ENCODE data around the gene CNOT3.
A peak's percentile ranks its signal among the peaks of the same experiment; 100 is the strongest.

CNOT3 gene

GRCh38 chr19:54133312-54133956 lies 4.1 kb upstream of the CNOT3 start:
- POLR2A ChIA-PET: no interaction called here
- Histone ChIP-seq H3K27ac (ENCODE audit: extremely low read depth, low read depth, low read length) (peak overlapping the region; percentile 22; the same call in 1 of the 2 replicates), H3K4me1 (ENCODE audit: control insufficient read depth, insufficient read depth, low read length) (peaks cover 7% of the 10 kb centered on the region), H3K9me3 (ENCODE audit: control insufficient read depth, insufficient read depth, low read depth, low read length) (peaks cover 2% of the 10 kb centered on the region), H3K36me3 (ENCODE audit: control insufficient read depth in 2 of 2, insufficient read depth in 1 of 2, low read length in 2 of 2) (peaks cover 13 to 31% of the 10 kb centered on the region in 2 experiments), H3K4me3 (ENCODE audit: low read depth, low read length) (no peak overlapping the region)
- CTCF ChIA-PET: no interaction called here
- TF ChIP-seq GFI1B (tag by site-specific recombination; IDR thresholded peaks at IDR 0.05) (no peak), ZFP69B (tag by site-specific recombination; IDR thresholded peaks at IDR 0.05) (no peak), ZIC2 (tag by site-specific recombination; IDR thresholded peaks at IDR 0.05) (no peak), ZNF596 (tag by site-specific recombination; IDR thresholded peaks at IDR 0.05) (0 out of 2 replicates have a peak, but pooled peaks have one; percentile 37), ZNF600 (tag by site-specific recombination; IDR thresholded peaks at IDR 0.05) (0 out of 2 replicates have a peak, but pooled peaks have one; percentile 20)
- TF ChIP-seq, protein P1, sequence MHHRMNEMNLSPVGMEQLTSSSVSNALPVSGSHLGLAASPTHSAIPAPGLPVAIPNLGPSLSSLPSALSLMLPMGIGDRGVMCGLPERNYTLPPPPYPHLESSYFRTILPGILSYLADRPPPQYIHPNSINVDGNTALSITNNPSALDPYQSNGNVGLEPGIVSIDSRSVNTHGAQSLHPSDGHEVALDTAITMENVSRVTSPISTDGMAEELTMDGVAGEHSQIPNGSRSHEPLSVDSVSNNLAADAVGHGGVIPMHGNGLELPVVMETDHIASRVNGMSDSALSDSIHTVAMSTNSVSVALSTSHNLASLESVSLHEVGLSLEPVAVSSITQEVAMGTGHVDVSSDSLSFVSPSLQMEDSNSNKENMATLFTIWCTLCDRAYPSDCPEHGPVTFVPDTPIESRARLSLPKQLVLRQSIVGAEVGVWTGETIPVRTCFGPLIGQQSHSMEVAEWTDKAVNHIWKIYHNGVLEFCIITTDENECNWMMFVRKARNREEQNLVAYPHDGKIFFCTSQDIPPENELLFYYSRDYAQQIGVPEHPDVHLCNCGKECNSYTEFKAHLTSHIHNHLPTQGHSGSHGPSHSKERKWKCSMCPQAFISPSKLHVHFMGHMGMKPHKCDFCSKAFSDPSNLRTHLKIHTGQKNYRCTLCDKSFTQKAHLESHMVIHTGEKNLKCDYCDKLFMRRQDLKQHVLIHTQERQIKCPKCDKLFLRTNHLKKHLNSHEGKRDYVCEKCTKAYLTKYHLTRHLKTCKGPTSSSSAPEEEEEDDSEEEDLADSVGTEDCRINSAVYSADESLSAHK (tag by site-specific recombination; IDR thresholded peaks at IDR 0.05): peak; percentile 96

- peaks cover 2% of the 10 kb centered on the region for H3K9me3 ChIP-seq (ENCODE audit: control insufficient read depth, insufficient read depth, low read depth, low read length)
- H3K4me3 ChIP-seq (ENCODE audit: low read depth, low read length): no peak overlapping the region
- CTCF ChIA-PET: no interaction called here
- H3K36me3 ChIP-seq (ENCODE audit: control insufficient read depth in 2 of 2, insufficient read depth in 1 of 2, low read length in 2 of 2): peaks cover 13 to 30% of the 10 kb centered on the region in 2 experiments
- H3K4me1 ChIP-seq (ENCODE audit: control insufficient read depth, insufficient read depth, low read length): peaks cover 11% of the 10 kb centered on the region
- POLR2A ChIA-PET: interaction anchor here (0.6 kb wide), 1 partner anchor 9 kb away, joined by 4 read pairs; no protein-coding TSS in a partner anchor
- H3K27ac ChIP-seq (ENCODE audit: extremely low read depth, low read depth, low read length): peak overlapping the region; percentile 22; the same call in 1 of the 2 replicates
- TF ChIP-seq SP3 (tag by site-specific recombination; IDR thresholded peaks at IDR 0.05) (peak; percentile 9; the same call in 1 of the 2 replicates), ZNF202 (tag by site-specific recombination; IDR thresholded peaks at IDR 0.05; ENCODE audit: borderline replicate concordance) (no peak), ZNF169 (tag by site-specific recombination; IDR thresholded peaks at IDR 0.05) (peak; percentile 91; the same call in 1 of the 2 replicates)
Observed at GRCh38 chr19:54133957-54134590, 3.5 kb upstream of the CNOT3 start.

DNA sequence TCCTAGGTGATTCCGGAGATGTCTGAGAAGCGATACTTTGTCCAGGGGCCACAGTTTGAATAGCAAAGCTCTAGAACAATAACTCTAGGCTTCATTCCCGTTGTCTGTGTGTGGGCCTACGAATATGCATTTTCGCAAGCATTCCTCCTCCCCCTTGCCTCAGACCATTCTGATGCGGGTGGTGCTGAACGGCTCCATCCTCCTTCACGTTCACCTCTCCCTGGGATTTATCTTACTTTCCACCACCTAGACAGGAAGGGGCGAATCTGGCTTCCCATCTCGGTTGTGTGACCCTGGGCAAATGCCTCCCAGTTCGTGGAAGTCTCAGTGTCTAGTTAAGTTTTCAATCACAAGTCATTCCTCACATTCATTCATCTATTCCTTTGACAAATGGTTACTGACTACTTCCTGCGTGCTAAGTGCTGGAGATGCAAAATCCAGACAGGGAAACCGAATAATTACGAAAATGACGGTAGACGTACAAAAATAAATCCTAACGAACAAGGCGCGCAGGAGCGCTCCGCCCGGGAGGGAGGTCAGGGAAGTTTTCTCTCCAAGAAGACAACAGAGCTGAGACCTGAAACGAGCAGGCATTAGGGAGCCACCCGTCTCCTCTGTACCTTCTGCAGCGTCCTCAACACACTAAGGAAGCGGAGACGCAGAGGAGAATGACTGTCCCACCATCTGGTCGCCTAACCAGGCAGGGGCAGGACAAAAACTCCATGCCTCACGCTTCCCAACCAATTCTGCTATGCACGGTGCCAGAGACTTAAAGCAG lies 1.3 kb upstream of the CNOT3 start:
- Histone ChIP-seq H3K27ac (ENCODE audit: extremely low read depth, low read depth, low read length) (peak overlapping the region; percentile 11; the same call in 1 of the 2 replicates), H3K36me3 (ENCODE audit: control insufficient read depth in 2 of 2, insufficient read depth in 1 of 2, low read length in 2 of 2) (peaks cover 10 to 36% of the 10 kb centered on the region in 2 experiments), H3K9me3 (ENCODE audit: control insufficient read depth, insufficient read depth, low read depth, low read length) (peaks cover 2% of the 10 kb centered on the region), H3K4me3 (ENCODE audit: low read depth, low read length) (peak overlapping the region; percentile 46), H3K4me1 (ENCODE audit: control insufficient read depth, insufficient read depth, low read length) (peaks cover 13% of the 10 kb centered on the region)
- TF ChIP-seq SP7 (tag by site-specific recombination; IDR thresholded peaks at IDR 0.05) (0 out of 2 replicates have a peak, but pooled peaks have one; percentile 13), ZNF324 (tag by site-specific recombination; IDR thresholded peaks at IDR 0.05) (no peak), ZNF335 (tag by site-specific recombination; conservative IDR thresholded peaks at IDR 0.05) (peak; percentile 85), ZBTB17 (tag by site-specific recombination; IDR thresholded peaks at IDR 0.05) (0 out of 2 replicates have a peak, but pooled peaks have one; percentile 53), ZNF600 (tag by site-specific recombination; IDR thresholded peaks at IDR 0.05) (peak; percentile 92)
- ChIA-PET CTCF (interaction anchor here (1.5 to 1.7 kb wide), 2 partner anchors 19 to 32 kb away, joined by 5 read pairs; no protein-coding TSS in a partner anchor), POLR2A (interaction anchor here (0.6 to 5.5 kb wide), 26 partner anchors 10 to 1407 kb away, joined by 3 to 116 read pairs (median 8); partner anchors contain the start of genes LENG1, LENG8, MBOAT7 and NDUFA3)
